Measurements from ENCODE around the gene TRIM40. TPM values are rescaled to one million over a fixed set of nuclear protein-coding genes. Genes with fewer than 3 reads are reported as not detected.

The TRIM40 gene
- total and polyA plus RNA-seq, 2 experiments from 2014 or later = not detected

DNA sequence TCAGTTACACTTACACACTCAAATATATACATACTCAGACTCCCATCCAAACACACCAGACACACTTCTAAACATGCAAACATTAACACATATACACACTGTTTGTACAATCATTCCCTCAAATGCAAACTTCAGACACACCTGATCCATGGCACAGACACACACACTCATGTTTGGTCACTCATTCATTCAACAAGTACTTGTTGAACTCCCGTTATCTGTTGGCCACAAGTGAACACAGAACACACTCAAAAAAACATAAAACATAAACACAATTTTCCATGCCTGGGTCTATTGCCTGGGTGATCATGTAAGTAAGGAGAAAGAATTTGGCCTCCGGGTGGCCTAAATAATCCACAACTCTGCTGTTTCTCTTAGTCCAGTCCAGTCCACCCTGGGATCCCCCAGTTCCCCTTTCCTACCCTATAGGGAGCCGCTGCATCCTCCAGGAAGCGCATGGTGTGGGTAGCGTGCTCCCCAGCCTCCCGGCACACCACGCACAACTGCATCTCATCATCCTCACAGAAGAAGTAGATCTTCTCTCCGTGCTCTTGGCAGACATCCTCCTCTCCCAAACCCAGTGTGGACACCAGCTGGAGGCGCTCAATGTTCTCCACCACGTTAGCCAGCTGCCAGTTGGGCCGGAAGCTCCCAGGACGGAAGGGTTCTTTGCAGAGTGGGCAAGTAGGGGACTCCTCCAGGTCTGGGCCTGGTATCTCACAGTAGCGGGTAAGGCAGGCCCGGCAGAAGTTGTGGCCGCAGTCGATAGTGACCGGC, 24.3 kb downstream of the TRIM40 start (continued):
- TF ChIP-seq, protein P1, sequence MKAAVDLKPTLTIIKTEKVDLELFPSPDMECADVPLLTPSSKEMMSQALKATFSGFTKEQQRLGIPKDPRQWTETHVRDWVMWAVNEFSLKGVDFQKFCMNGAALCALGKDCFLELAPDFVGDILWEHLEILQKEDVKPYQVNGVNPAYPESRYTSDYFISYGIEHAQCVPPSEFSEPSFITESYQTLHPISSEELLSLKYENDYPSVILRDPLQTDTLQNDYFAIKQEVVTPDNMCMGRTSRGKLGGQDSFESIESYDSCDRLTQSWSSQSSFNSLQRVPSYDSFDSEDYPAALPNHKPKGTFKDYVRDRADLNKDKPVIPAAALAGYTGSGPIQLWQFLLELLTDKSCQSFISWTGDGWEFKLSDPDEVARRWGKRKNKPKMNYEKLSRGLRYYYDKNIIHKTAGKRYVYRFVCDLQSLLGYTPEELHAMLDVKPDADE (IDR thresholded peaks at IDR 0.05) = no peak
- TF ChIP-seq NANOG (IDR thresholded peaks at IDR 0.05; ENCODE audit: borderline replicate concordance) (no peak), ZNF114 (CRISPR knock-in tag; IDR thresholded peaks at IDR 0.05) (no peak), ZNF331 (CRISPR knock-in tag; IDR thresholded peaks at IDR 0.05; ENCODE audit: low read depth) (no peak), JUNB (IDR thresholded peaks at IDR 0.05; ENCODE audit: unreplicated experiment) (no peak), EZH2 (IDR thresholded peaks at IDR 0.05; ENCODE audit: low read depth, unreplicated experiment) (no peak)

DNA sequence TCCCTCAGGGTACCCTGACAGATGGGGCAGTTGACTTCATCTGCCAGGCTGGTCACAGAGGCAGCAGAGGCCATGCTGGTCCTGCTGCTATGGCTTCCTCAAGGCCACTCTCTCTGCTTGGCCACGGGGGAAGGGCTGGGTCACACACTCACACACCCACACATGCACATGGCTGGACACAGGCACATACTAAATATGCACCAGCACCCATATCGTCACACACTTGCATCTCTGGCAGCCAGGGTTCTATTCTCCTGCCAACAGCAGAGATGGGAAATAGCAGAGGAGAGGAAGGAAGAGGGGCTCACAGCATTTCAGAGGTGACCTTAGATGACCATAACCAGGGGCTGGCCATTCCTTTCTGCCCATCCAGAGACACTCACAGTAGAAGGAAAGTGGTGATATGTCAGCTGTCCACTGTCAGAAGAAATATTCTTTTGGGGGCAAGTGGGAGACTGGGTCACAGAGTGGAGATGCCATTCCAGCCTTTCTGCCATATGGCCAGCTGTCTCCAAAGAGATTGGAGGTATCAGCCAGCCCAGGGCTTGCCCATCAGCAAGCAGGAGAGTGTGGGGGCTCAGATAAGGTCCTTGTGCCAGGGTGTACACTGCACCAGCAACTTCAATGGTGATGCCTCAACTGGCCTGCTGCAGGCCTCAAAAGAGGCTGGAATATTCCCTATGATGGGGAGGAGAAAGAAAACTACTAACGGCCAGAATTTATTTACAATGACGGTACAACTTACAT, 25.0 kb downstream of the TRIM40 start, which contains the start of gene TRIM10:
Gene TRIM10 (minus strand): TSS at position 427 of the 747 bp plus-strand sequence. CDS start 353 bp downstream, at position 74.
- Mint-ChIP-seq H3K36me3 (ENCODE audit: low read depth) (no peaks in the 10 kb centered on the region), H3K27me3 (ENCODE audit: insufficient read depth, low read depth, poor library complexity) (peaks cover 6% of the 10 kb centered on the region), H3K4me3 (no peak within 1 kb of the TSS), H3K9me3 (no peaks in the 10 kb centered on the region), H3K27ac (no peak within 1 kb of the TSS), H3K4me1 (peaks cover 3% of the 10 kb centered on the region; the same call in 2 of the 3 replicates)
- Histone ChIP-seq H3K4me1 (ENCODE audit: insufficient read depth) (no peaks in the 10 kb centered on the region), H3K27ac (ENCODE audit: low read depth) (no peak within 1 kb of the TSS), H3K4me2 (no peak within 1 kb of the TSS), H3K27me3 (ENCODE audit: insufficient read depth) (no peaks in the 10 kb centered on the region), H2AFZ (no peak within 1 kb of the TSS), H3K9me2 (ENCODE audit: insufficient read depth) (no peaks in the 10 kb centered on the region), H3K4me3 (no peak within 1 kb of the TSS), H3K36me3 (ENCODE audit: insufficient read depth) (no peaks in the 10 kb centered on the region), H3K79me2 (replicated peaks; ENCODE audit: insufficient read depth) (no peaks in the 10 kb centered on the region), H3F3A (replicated peaks; ENCODE audit: low read depth) (no peaks in the 10 kb centered on the region), H4K20me1 (replicated peaks; ENCODE audit: insufficient read depth) (no peaks in the 10 kb centered on the region)
- DNase-seq (ENCODE audit: low spot score) (no peak), ATAC-seq (no peak)
- TF ChIP-seq ZNF331 (CRISPR knock-in tag; IDR thresholded peaks at IDR 0.05; ENCODE audit: low read depth) (no peak), NANOG (IDR thresholded peaks at IDR 0.05; ENCODE audit: borderline replicate concordance) (no peak), JUNB (IDR thresholded peaks at IDR 0.05; ENCODE audit: unreplicated experiment) (no peak), POLR2AphosphoS5 (IDR thresholded peaks at IDR 0.05; ENCODE audit: low read depth) (no peak), EZH2 (IDR thresholded peaks at IDR 0.05; ENCODE audit: low read depth, unreplicated experiment) (no peak), ZNF114 (CRISPR knock-in tag; IDR thresholded peaks at IDR 0.05) (no peak), CREB1 (CRISPR knock-in tag; IDR thresholded peaks at IDR 0.05; ENCODE audit: low read depth) (no peak)
- TF ChIP-seq, protein P2, sequence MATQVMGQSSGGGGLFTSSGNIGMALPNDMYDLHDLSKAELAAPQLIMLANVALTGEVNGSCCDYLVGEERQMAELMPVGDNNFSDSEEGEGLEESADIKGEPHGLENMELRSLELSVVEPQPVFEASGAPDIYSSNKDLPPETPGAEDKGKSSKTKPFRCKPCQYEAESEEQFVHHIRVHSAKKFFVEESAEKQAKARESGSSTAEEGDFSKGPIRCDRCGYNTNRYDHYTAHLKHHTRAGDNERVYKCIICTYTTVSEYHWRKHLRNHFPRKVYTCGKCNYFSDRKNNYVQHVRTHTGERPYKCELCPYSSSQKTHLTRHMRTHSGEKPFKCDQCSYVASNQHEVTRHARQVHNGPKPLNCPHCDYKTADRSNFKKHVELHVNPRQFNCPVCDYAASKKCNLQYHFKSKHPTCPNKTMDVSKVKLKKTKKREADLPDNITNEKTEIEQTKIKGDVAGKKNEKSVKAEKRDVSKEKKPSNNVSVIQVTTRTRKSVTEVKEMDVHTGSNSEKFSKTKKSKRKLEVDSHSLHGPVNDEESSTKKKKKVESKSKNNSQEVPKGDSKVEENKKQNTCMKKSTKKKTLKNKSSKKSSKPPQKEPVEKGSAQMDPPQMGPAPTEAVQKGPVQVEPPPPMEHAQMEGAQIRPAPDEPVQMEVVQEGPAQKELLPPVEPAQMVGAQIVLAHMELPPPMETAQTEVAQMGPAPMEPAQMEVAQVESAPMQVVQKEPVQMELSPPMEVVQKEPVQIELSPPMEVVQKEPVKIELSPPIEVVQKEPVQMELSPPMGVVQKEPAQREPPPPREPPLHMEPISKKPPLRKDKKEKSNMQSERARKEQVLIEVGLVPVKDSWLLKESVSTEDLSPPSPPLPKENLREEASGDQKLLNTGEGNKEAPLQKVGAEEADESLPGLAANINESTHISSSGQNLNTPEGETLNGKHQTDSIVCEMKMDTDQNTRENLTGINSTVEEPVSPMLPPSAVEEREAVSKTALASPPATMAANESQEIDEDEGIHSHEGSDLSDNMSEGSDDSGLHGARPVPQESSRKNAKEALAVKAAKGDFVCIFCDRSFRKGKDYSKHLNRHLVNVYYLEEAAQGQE (IDR thresholded peaks at IDR 0.05; ENCODE audit: unreplicated experiment) = no peak
- TF ChIP-seq, protein P3, sequence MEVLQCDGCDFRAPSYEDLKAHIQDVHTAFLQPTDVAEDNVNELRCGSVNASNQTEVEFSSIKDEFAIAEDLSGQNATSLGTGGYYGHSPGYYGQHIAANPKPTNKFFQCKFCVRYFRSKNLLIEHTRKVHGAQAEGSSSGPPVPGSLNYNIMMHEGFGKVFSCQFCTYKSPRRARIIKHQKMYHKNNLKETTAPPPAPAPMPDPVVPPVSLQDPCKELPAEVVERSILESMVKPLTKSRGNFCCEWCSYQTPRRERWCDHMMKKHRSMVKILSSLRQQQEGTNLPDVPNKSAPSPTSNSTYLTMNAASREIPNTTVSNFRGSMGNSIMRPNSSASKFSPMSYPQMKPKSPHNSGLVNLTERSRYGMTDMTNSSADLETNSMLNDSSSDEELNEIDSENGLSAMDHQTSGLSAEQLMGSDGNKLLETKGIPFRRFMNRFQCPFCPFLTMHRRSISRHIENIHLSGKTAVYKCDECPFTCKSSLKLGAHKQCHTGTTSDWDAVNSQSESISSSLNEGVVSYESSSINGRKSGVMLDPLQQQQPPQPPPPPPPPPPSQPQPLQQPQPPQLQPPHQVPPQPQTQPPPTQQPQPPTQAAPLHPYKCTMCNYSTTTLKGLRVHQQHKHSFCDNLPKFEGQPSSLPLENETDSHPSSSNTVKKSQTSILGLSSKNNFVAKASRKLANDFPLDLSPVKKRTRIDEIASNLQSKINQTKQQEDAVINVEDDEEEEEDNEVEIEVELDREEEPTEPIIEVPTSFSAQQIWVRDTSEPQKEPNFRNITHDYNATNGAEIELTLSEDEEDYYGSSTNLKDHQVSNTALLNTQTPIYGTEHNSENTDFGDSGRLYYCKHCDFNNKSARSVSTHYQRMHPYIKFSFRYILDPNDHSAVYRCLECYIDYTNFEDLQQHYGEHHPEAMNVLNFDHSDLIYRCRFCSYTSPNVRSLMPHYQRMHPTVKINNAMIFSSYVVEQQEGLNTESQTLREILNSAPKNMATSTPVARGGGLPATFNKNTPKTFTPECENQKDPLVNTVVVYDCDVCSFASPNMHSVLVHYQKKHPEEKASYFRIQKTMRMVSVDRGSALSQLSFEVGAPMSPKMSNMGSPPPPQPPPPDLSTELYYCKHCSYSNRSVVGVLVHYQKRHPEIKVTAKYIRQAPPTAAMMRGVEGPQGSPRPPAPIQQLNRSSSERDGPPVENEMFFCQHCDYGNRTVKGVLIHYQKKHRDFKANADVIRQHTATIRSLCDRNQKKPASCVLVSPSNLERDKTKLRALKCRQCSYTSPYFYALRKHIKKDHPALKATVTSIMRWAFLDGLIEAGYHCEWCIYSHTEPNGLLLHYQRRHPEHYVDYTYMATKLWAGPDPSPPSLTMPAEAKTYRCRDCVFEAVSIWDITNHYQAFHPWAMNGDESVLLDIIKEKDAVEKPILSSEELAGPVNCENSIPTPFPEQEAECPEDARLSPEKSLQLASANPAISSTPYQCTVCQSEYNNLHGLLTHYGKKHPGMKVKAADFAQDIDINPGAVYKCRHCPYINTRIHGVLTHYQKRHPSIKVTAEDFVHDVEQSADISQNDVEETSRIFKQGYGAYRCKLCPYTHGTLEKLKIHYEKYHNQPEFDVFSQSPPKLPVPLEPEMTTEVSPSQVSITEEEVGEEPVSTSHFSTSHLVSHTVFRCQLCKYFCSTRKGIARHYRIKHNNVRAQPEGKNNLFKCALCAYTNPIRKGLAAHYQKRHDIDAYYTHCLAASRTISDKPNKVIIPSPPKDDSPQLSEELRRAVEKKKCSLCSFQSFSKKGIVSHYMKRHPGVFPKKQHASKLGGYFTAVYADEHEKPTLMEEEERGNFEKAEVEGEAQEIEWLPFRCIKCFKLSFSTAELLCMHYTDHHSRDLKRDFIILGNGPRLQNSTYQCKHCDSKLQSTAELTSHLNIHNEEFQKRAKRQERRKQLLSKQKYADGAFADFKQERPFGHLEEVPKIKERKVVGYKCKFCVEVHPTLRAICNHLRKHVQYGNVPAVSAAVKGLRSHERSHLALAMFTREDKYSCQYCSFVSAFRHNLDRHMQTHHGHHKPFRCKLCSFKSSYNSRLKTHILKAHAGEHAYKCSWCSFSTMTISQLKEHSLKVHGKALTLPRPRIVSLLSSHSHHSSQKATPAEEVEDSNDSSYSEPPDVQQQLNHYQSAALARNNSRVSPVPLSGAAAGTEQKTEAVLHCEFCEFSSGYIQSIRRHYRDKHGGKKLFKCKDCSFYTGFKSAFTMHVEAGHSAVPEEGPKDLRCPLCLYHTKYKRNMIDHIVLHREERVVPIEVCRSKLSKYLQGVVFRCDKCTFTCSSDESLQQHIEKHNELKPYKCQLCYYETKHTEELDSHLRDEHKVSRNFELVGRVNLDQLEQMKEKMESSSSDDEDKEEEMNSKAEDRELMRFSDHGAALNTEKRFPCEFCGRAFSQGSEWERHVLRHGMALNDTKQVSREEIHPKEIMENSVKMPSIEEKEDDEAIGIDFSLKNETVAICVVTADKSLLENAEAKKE (CRISPR knock-in tag; IDR thresholded peaks at IDR 0.05) = no peak
- TF ChIP-seq, protein P1 (IDR thresholded peaks at IDR 0.05) = no peak
